Hepatocyte (in vitro differentiated cells): ENCODE data around the gene UBAP1.

Source experiments
- EZH2phosphoT487 ChIP-seq: fragments of 200-600 bp; sonication (generic); IDR thresholded peaks from one replicate; pipeline ENCODE4 v1.6.1; 2018; ENCODE audit warnings: antibody characterized with exemption, mild to moderate bottlenecking, low read depth, moderate library complexity; ENCODE audit not compliant: unreplicated experiment, severe bottlenecking
- TF ChIP-seq, protein P1 (sequence below): fragments of 200-600 bp; sonication (generic); IDR thresholded peaks from 2 replicates; pipeline ENCODE4 v1.5.1; 2016; ENCODE audit warnings: antibody characterized with exemption, mild to moderate bottlenecking; ENCODE audit not compliant: poor library complexity

DNA sequence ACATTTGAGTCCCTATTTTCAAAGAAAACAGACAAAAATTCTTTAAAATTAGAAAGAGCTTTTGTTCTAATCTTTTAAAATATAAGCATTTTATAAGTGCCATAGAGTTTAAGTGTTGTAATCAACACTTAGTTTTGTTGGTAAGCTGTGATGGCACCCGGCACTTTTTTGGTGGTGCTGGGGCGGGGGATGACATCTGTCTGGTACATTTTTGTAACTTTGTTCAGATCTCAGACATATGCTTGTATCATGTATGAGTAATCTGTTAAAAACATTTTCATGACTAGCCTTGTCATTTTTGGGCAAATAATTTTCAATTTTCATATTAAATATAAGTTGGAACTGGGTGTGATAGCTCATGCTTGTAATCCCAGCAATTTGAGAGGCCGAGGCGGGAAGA, 51.7 kb downstream of the UBAP1 start:
- TF ChIP-seq, protein P1, sequence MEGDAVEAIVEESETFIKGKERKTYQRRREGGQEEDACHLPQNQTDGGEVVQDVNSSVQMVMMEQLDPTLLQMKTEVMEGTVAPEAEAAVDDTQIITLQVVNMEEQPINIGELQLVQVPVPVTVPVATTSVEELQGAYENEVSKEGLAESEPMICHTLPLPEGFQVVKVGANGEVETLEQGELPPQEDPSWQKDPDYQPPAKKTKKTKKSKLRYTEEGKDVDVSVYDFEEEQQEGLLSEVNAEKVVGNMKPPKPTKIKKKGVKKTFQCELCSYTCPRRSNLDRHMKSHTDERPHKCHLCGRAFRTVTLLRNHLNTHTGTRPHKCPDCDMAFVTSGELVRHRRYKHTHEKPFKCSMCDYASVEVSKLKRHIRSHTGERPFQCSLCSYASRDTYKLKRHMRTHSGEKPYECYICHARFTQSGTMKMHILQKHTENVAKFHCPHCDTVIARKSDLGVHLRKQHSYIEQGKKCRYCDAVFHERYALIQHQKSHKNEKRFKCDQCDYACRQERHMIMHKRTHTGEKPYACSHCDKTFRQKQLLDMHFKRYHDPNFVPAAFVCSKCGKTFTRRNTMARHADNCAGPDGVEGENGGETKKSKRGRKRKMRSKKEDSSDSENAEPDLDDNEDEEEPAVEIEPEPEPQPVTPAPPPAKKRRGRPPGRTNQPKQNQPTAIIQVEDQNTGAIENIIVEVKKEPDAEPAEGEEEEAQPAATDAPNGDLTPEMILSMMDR, result no peak
- TF ChIP-seq EZH2phosphoT487, result no peak
